Stimulated activated CD8-positive, alpha-beta memory T cell treated with anti-CD3 and anti-CD28 coated beads, Interleukin-4, amount 100 ng/mL, for 48 hours (primary cell): ENCODE results near the gene TSG101.

Experiments
- DNase-seq: peaks from one replicate; pipeline ENCODE4 v3.0.0-alpha.2; 2020

The TSG101 gene

GRCh38 chr11:18526521-18527296, at the start of gene TSG101:
TSS of gene TSG101 (minus strand) at chr11:18526942. CDS start at chr11:18526816, 126 bp downstream.
- peak; percentile 98 for DNase-seq

GRCh38 chr11:18575361-18575760, 48.6 kb upstream of the TSG101 start:
- DNase-seq, result no peak

GRCh38 chr11:18567081-18567480, 40.3 kb upstream of the TSG101 start:
- DNase-seq, result no peak

- DNase-seq, result no peak
Observed at GRCh38 chr11:18566406-18566805, 39.7 kb upstream of the TSG101 start.

- DNase-seq, result no peak
Observed at GRCh38 chr11:18564149-18564548, 37.4 kb upstream of the TSG101 start.

- no peak for DNase-seq
Observed at GRCh38 chr11:18563090-18563730, 36.5 kb upstream of the TSG101 start.

- no peak for DNase-seq
Observed at GRCh38 chr11:18548001-18548400, 21.3 kb upstream of the TSG101 start.

- DNase-seq, result no peak
Observed at GRCh38 chr11:18540207-18541009, 13.7 kb upstream of the TSG101 start.

- DNase-seq, result no peak
Observed at GRCh38 chr11:18536209-18536608, 9.5 kb upstream of the TSG101 start.

- no peak for DNase-seq
Observed at GRCh38 chr11:18534245-18534644, 7.5 kb upstream of the TSG101 start.

GRCh38 chr11:18533365-18533764, 6.6 kb upstream of the TSG101 start:
- DNase-seq, result no peak

- DNase-seq, result no peak
Observed at GRCh38 chr11:18527512-18527911, 770 bp upstream of the TSG101 start.

GRCh38 chr11:18526130-18526520, 617 bp downstream of the TSG101 start:
- DNase-seq, result no peak

- DNase-seq, result no peak
Observed at GRCh38 chr11:18524248-18524647, 2.5 kb downstream of the TSG101 start.

GRCh38 chr11:18523084-18523483, 3.7 kb downstream of the TSG101 start:
- DNase-seq, result no peak

- DNase-seq, result no peak
Observed at GRCh38 chr11:18522388-18522787, 4.4 kb downstream of the TSG101 start.

GRCh38 chr11:18521122-18521521, 5.6 kb downstream of the TSG101 start:
- no peak for DNase-seq

- DNase-seq, result no peak
Observed at GRCh38 chr11:18502352-18502751, 24.4 kb downstream of the TSG101 start.

- DNase-seq, result no peak
Observed at GRCh38 chr11:18501629-18502028, 25.1 kb downstream of the TSG101 start.

- no peak for DNase-seq
Observed at GRCh38 chr11:18498039-18498438, 28.7 kb downstream of the TSG101 start.

GRCh38 chr11:18495703-18496102, 31.0 kb downstream of the TSG101 start:
- DNase-seq, result no peak

GRCh38 chr11:18495271-18495670, 31.5 kb downstream of the TSG101 start:
- DNase-seq, result no peak

GRCh38 chr11:18493310-18493709, 33.4 kb downstream of the TSG101 start:
- no peak for DNase-seq

- DNase-seq, result no peak
Observed at GRCh38 chr11:18492888-18493287, 33.9 kb downstream of the TSG101 start.
